PC-9 (cell line): ENCODE data around the gene HHAT. TPM values are rescaled to one million over a fixed set of nuclear protein-coding genes. Genes with fewer than 3 reads are reported as not detected.
A peak's percentile ranks its signal among the peaks of the same experiment; 100 is the strongest.

Source experiments
- BruUV-seq: library from RNA; stranded (reverse); fragments of 400-500 nt; replicated peaks from 2 replicates; lab custom pipeline; 2021; lab: Mats Ljungman, UMichigan
- CTCF ChIA-PET: fragments of 300-600 bp; sonication (Branson Sonifier 250); formaldehyde crosslinking; loops from one replicate; lab custom pipeline; 2022; ENCODE audit warnings: antibody characterized with exemption; lab: Charles Lee
- POLR2A ChIA-PET: fragments of 300-600 bp; sonication (Branson Sonifier 250); formaldehyde crosslinking; loops from one replicate; lab custom pipeline; 2022; ENCODE audit warnings: antibody characterized with exemption; ENCODE audit not compliant: unreplicated experiment; lab: Charles Lee
- DNase-seq, 2 experiments: peaks; one replicate each; pipeline versions ENCODE4 v3.0.0 to v3.0.0-alpha.2; 2015 to 2022; ENCODE audit warnings: mixed read lengths in 1 of 2
- H2AFZ ChIP-seq: fragments of 200-600 bp; sonication (generic); 2 replicates; pipeline ENCODE4 v1.8.1; 2017; ENCODE audit warnings: antibody characterized with exemption
- H3F3A ChIP-seq: fragments of 200-600 bp; sonication (generic); 2 replicates; pipeline ENCODE4 v1.8.1; 2017; ENCODE audit warnings: antibody characterized with exemption, mild to moderate bottlenecking, low read depth; ENCODE audit not compliant: insufficient read depth
- H3K27ac ChIP-seq: fragments of 200-600 bp; sonication (generic); 2 replicates; pipeline ENCODE4 v1.6.1; 2016; ENCODE audit warnings: mixed run types
- H3K27me3 ChIP-seq: fragments of 200-600 bp; sonication (generic); 2 replicates; pipeline ENCODE4 v1.6.1; 2016; ENCODE audit warnings: low read depth, mixed run types; ENCODE audit not compliant: insufficient read depth
- H3K36me3 ChIP-seq: fragments of 200-600 bp; sonication (generic); 2 replicates; pipeline ENCODE4 v1.6.1; 2016; ENCODE audit warnings: low read depth, mixed run types
- H3K4me1 ChIP-seq: fragments of 200-600 bp; sonication (generic); replicated peaks from 2 replicates; pipeline ENCODE4 v1.6.1; 2016; ENCODE audit warnings: mixed run types; ENCODE audit not compliant: insufficient read depth
- H3K4me2 ChIP-seq: fragments of 200-600 bp; sonication (generic); 2 replicates; pipeline ENCODE4 v1.6.1; 2017; ENCODE audit warnings: mixed run types
- H3K4me3 ChIP-seq: fragments of 200-600 bp; sonication (generic); 2 replicates; pipeline ENCODE4 v1.6.1; 2016; ENCODE audit warnings: mixed run types
- H3K79me2 ChIP-seq: fragments of 200-600 bp; sonication (generic); 2 replicates; pipeline ENCODE4 v1.6.1; 2017; ENCODE audit warnings: low read depth, mixed run types
- H3K9me2 ChIP-seq: fragments of 200-600 bp; sonication (generic); 2 replicates; pipeline ENCODE4 v1.8.1; 2017; ENCODE audit warnings: mild to moderate bottlenecking; ENCODE audit not compliant: insufficient read depth
- H3K9me3 ChIP-seq: fragments of 200-600 bp; sonication (generic); 2 replicates; pipeline ENCODE4 v1.8.1; 2016; ENCODE audit warnings: low read depth; ENCODE audit not compliant: insufficient read depth
- H4K20me1 ChIP-seq: fragments of 200-600 bp; sonication (generic); 2 replicates; pipeline ENCODE4 v1.8.1; 2017; ENCODE audit not compliant: insufficient read depth
- CTCF ChIP-seq: fragments of 200-600 bp; sonication (generic); conservative IDR thresholded peaks from 2 replicates; pipeline ENCODE4 v1.6.1; 2017; ENCODE audit warnings: mixed run types, antibody characterized with exemption, mild to moderate bottlenecking, moderate library complexity
- EZH2 ChIP-seq: fragments of 200-600 bp; sonication (generic); IDR thresholded peaks from 2 replicates; pipeline ENCODE4 v1.8.0; 2017; ENCODE audit warnings: antibody characterized with exemption, low read depth
- intact Hi-C: fragments of 100-400 bp; cut with micrococcal nuclease; formaldehyde crosslinking; loops from one replicate; pipeline ENCODE4 v1.10.0; 2022; ENCODE audit not compliant: unreplicated experiment
- total RNA-seq: library from RNA; stranded (reverse); gene quantifications from 2 replicates; pipeline ENCODE4 v1.2.3, GENCODE V29; 2021

Gene HHAT
- total RNA-seq, 1 experiment from 2014 or later, result 5.3 TPM

- Histone ChIP-seq H4K20me1 (no peaks in the 10 kb centered on the region), H3K27me3 (no peaks in the 10 kb centered on the region)
Measured at GRCh38 chr1:210299501-210299900, 29.2 kb upstream of the HHAT start.

GRCh38 chr1:210300923-210301614, 27.6 kb upstream of the HHAT start:
- no TSS peak for BruUV-seq
- no peaks in the 10 kb centered on the region for H3K27me3 ChIP-seq
- H3F3A ChIP-seq, result no peaks in the 10 kb centered on the region
- CTCF ChIA-PET, result interaction anchor here (0.7 kb wide), 1 partner anchor 34 kb away, joined by 3 read pairs; no protein-coding TSS in a partner anchor
- no peak overlapping the region for H2AFZ ChIP-seq
- intact Hi-C loops, result no loop called here
- no peak for DNase-seq
- POLR2A ChIA-PET, result no interaction called here
- no peak overlapping the region for H3K4me3 ChIP-seq
- H3K4me2 ChIP-seq, result no peak overlapping the region
- H3K36me3 ChIP-seq, result no peaks in the 10 kb centered on the region
- H3K79me2 ChIP-seq, result no peaks in the 10 kb centered on the region
- no peaks in the 10 kb centered on the region for H4K20me1 ChIP-seq
- no peaks in the 10 kb centered on the region for H3K4me1 ChIP-seq
- H3K27ac ChIP-seq, result no peak overlapping the region
- TF ChIP-seq CTCF, result no peak
- TF ChIP-seq EZH2, result no peak
- no peaks in the 10 kb centered on the region; the same call in 1 of the 2 replicates for H3K9me2 ChIP-seq
- H3K9me3 ChIP-seq, result no peaks in the 10 kb centered on the region

More at GRCh38 chr1:210299501-210299900, 29.2 kb upstream of the HHAT start:
- peak in 1 of 2 experiments; percentile 51 for DNase-seq
- intact Hi-C loops, result no loop called here
- no peaks in the 10 kb centered on the region for H3K79me2 ChIP-seq
- CTCF ChIA-PET, result interaction anchor here (0.5 to 0.6 kb wide), 3 partner anchors 11 to 435 kb away, joined by 3 to 12 read pairs (median 3); no protein-coding TSS in a partner anchor
- H3K9me2 ChIP-seq, result no peaks in the 10 kb centered on the region; the same call in 1 of the 2 replicates
- no peak overlapping the region for H2AFZ ChIP-seq
- POLR2A ChIA-PET, result interaction anchor here (0.6 to 0.7 kb wide), 4 partner anchors 55 to 100 kb away, joined by 3 to 13 read pairs (median 4); no protein-coding TSS in a partner anchor
- H3K27ac ChIP-seq, result no peak overlapping the region
- BruUV-seq, result no TSS peak
- no peak overlapping the region for H3K4me3 ChIP-seq
- no peaks in the 10 kb centered on the region for H3K36me3 ChIP-seq
- H3K9me3 ChIP-seq, result no peaks in the 10 kb centered on the region
- H3F3A ChIP-seq, result no peaks in the 10 kb centered on the region
- no peak overlapping the region for H3K4me2 ChIP-seq
- TF ChIP-seq CTCF, result no peak
- TF ChIP-seq EZH2, result no peak
- H3K4me1 ChIP-seq, result 0 out of 2 replicates have a peak, but pooled peaks cover 4% of the 10 kb centered on the region

GRCh38 chr1:210301615-210302000, 27.1 kb upstream of the HHAT start:
- intact Hi-C loops, result no loop called here
- Histone ChIP-seq H3F3A (no peaks in the 10 kb centered on the region), H3K4me2 (no peak overlapping the region)

More at GRCh38 chr1:210301615-210302000, 27.1 kb upstream of the HHAT start:
- TF ChIP-seq EZH2, result no peak
- no peak for TF ChIP-seq CTCF
- ChIA-PET CTCF (interaction anchor here (0.7 kb wide), 1 partner anchor 35 kb away, joined by 3 read pairs; no protein-coding TSS in a partner anchor), POLR2A (no interaction called here)
- no peaks in the 10 kb centered on the region for H4K20me1 ChIP-seq
- H3K27ac ChIP-seq, result no peak overlapping the region
- no peaks in the 10 kb centered on the region; the same call in 1 of the 2 replicates for H3K9me2 ChIP-seq
- H3K4me1 ChIP-seq, result no peaks in the 10 kb centered on the region
- no peaks in the 10 kb centered on the region for H3K79me2 ChIP-seq
- DNase-seq, result no peak
- H3K4me3 ChIP-seq, result no peak overlapping the region
- H2AFZ ChIP-seq, result no peak overlapping the region
- no peaks in the 10 kb centered on the region for H3K36me3 ChIP-seq
- no peaks in the 10 kb centered on the region for H3K9me3 ChIP-seq
- no TSS peak for BruUV-seq
- H3K27me3 ChIP-seq, result no peaks in the 10 kb centered on the region
